GM12878 (cell line): Measurements from ENCODE around the gene FOXP1. TPM values are rescaled to one million over a fixed set of nuclear protein-coding genes. Genes with fewer than 3 reads are reported as not detected.

Source experiments
- ATAC-seq: fragments of 200-7000 bp; cut with Tn5 transposase; 3 replicates; pipeline ENCODE4 v1.9.1; 2020; ENCODE audit warnings: mild to moderate bottlenecking, moderate library complexity
- BruUV-seq: library from RNA; stranded (reverse); fragments of 400-500 nt; replicated peaks from 2 replicates; lab custom pipeline; 2021; lab: Mats Ljungman, UMichigan
- CTCF ChIA-PET: fragments of 300-600 bp; sonication (Branson Sonifier 250); formaldehyde crosslinking; extraction: SDS; loops from one replicate; lab custom pipeline; 2021; ENCODE audit warnings: inconsistent platforms; lab: Yijun Ruan, JAX
- POLR2A ChIA-PET: fragments of 350-600 bp; formaldehyde crosslinking; extraction: SDS; loops from one replicate; lab custom pipeline; 2021; ENCODE audit warnings: inconsistent platforms; lab: Charles Lee
- RAD21 ChIA-PET: fragments of 300-600 bp; sonication (Branson Sonifier 250); formaldehyde crosslinking; loops from one replicate; lab custom pipeline; 2023; ENCODE audit warnings: antibody characterized with exemption; ENCODE audit not compliant: unreplicated experiment; lab: Charles Lee
- SMC1A ChIA-PET: fragments of 300-600 bp; sonication (Branson Sonifier 250); formaldehyde crosslinking; loops from one replicate; lab custom pipeline; 2023; ENCODE audit not compliant: unreplicated experiment, uncharacterized antibody; lab: Charles Lee
- DNase-seq: peaks from one replicate; pipeline ENCODE4 v3.0.0-alpha.2; 2011; ENCODE audit warnings: low read depth, low spot score
- FAIRE-seq: peaks from 3 replicates; lab custom pipeline; 2011; peaks lifted over from hg19 to GRCh38; lab: Jason Lieb, UNC
- H2AFZ ChIP-seq: 2 replicates; pipeline ENCODE4 v1.6.0; 2011; ENCODE audit warnings: low read depth, low read length, control low read depth; ENCODE audit not compliant: control insufficient read depth
- H3K27ac ChIP-seq: 2 replicates; pipeline ENCODE4 v1.5.1; 2011; ENCODE audit warnings: control low read depth; ENCODE audit not compliant: control insufficient read depth, insufficient read depth
- H3K27me3 ChIP-seq, 2 experiments: replicated peaks in 1 of 2; 2 replicates each; pipeline versions ENCODE4 v1.6.0 to v1.6.1; 2011; ENCODE audit warnings: low read length in 1 of 2; ENCODE audit not compliant: control insufficient read depth in 2 of 2, insufficient read depth in 2 of 2
- H3K36me3 ChIP-seq, 2 experiments: 2 replicates each; pipeline ENCODE4 v1.5.1; 2011; ENCODE audit warnings: low read length in 1 of 2; ENCODE audit not compliant: control insufficient read depth in 2 of 2, insufficient read depth in 2 of 2
- H3K4me1 ChIP-seq: 2 replicates; pipeline ENCODE4 v1.6.1; 2011; ENCODE audit warnings: mild to moderate bottlenecking, low read length, moderate library complexity, mixed read lengths; ENCODE audit not compliant: control insufficient read depth, insufficient read depth
- H3K4me2 ChIP-seq: 2 replicates; pipeline ENCODE4 v1.6.0; 2011; ENCODE audit warnings: control low read depth; ENCODE audit not compliant: control insufficient read depth, insufficient read depth
- H3K4me3 ChIP-seq: fragments of 200-600 bp; sonication (generic); 2 replicates; pipeline ENCODE4 v1.5.1; 2016
- H3K79me2 ChIP-seq: 2 replicates; pipeline ENCODE4 v1.6.0; 2011; ENCODE audit warnings: low read length; ENCODE audit not compliant: control insufficient read depth, insufficient read depth
- H3K9ac ChIP-seq: 2 replicates; pipeline ENCODE4 v1.8.0; 2011; ENCODE audit warnings: low read length, control low read depth, mixed read lengths; ENCODE audit not compliant: control insufficient read depth, insufficient read depth
- H3K9me3 ChIP-seq: replicated peaks from 3 replicates; pipeline ENCODE4 v1.5.1; 2011; ENCODE audit warnings: mild to moderate bottlenecking, low read length; ENCODE audit not compliant: control insufficient read depth, insufficient read depth
- H4K20me1 ChIP-seq: 2 replicates; pipeline ENCODE4 v1.6.0; 2011; ENCODE audit not compliant: control insufficient read depth, insufficient read depth
- BCL3 ChIP-seq: IDR thresholded peaks from 2 replicates; pipeline ENCODE4 v1.6.1; 2011; ENCODE audit warnings: borderline replicate concordance, low read depth, mild to moderate bottlenecking, moderate library complexity, low read length; ENCODE audit not compliant: insufficient read depth, poor library complexity, severe bottlenecking
- BHLHE40 ChIP-seq, 2 experiments: fragments of 450-650 bp in 1 of 2; IDR thresholded peaks; 2 replicates each; pipeline ENCODE4 v1.6.1; 2011 to 2017; ENCODE audit warnings: low read depth in 2 of 2, borderline replicate concordance in 1 of 2, improper control_type of control experiment in 1 of 2, low read length in 1 of 2, mild to moderate bottlenecking in 1 of 2
- BRCA1 ChIP-seq: IDR thresholded peaks from 2 replicates; pipeline ENCODE4 v1.6.1; 2011; ENCODE audit warnings: low read depth, low read length, improper control_type of control experiment
- CHD2 ChIP-seq: IDR thresholded peaks from 2 replicates; pipeline ENCODE4 v1.6.1; 2011; ENCODE audit warnings: low read depth, low read length, improper control_type of control experiment, borderline replicate concordance
- EP300 ChIP-seq, 2 experiments: fragments of 150-350 bp in 1 of 2; IDR thresholded peaks; 2 replicates each; pipeline ENCODE4 v1.6.1; 2011 to 2012; ENCODE audit warnings: low read depth in 2 of 2, low read length in 2 of 2, borderline replicate concordance in 1 of 2, improper control_type of control experiment in 1 of 2, inconsistent platforms in 1 of 2; ENCODE audit not compliant: control insufficient read depth in 1 of 2
- NBN ChIP-seq: fragments of 450-650 bp; IDR thresholded peaks from 2 replicates; pipeline ENCODE4 v1.6.1; 2016
- NR2C2 ChIP-seq: IDR thresholded peaks from 2 replicates; pipeline ENCODE4 v1.6.1; 2011; ENCODE audit warnings: borderline replicate concordance, low read depth; ENCODE audit not compliant: control insufficient read depth, insufficient read length
- PAX5 ChIP-seq: IDR thresholded peaks from 2 replicates; pipeline ENCODE4 v1.6.1; 2011; ENCODE audit warnings: low read depth, low read length, borderline replicate concordance
- POLR2A ChIP-seq: IDR thresholded peaks from 2 replicates; pipeline ENCODE4 v1.6.1; 2011; ENCODE audit warnings: low read depth, mild to moderate bottlenecking, low read length
- RBBP5 ChIP-seq: fragments of 200-600 bp; sonication (generic); conservative IDR thresholded peaks from 2 replicates; pipeline ENCODE4 v1.6.1; 2016
- SIN3A ChIP-seq: IDR thresholded peaks from 2 replicates; pipeline ENCODE4 v1.6.1; 2012; ENCODE audit warnings: low read depth, low read length, improper control_type of control experiment
- SMAD1 ChIP-seq: fragments of 450-650 bp; IDR thresholded peaks from 2 replicates; pipeline ENCODE4 v1.6.1; 2018; ENCODE audit warnings: mild to moderate bottlenecking, low read depth; ENCODE audit not compliant: partially characterized antibody
- SP1 ChIP-seq: IDR thresholded peaks from one replicate; pipeline ENCODE4 v1.6.1; 2011; ENCODE audit warnings: low read depth, low read length
- TCF12 ChIP-seq: IDR thresholded peaks from 2 replicates; pipeline ENCODE4 v1.6.1; 2011; ENCODE audit warnings: low read depth, mild to moderate bottlenecking, low read length
- TCF3 ChIP-seq: IDR thresholded peaks from 2 replicates; pipeline ENCODE4 v1.6.1; 2012; ENCODE audit warnings: low read depth, mild to moderate bottlenecking, low read length, borderline replicate concordance; ENCODE audit not compliant: insufficient read depth
- WGBS: methylation state at CpG from one replicate; pipeline ENCODE4 v1.1.6; 2016; ENCODE audit warnings: low lambda C conversion rate; ENCODE audit not compliant: insufficient replicate concordance, insufficient coverage; ENCODE audit errors: missing lambda C conversion rate; 5-methylcytosine and 5-hydroxymethylcytosine counted together
- in situ Hi-C: fragments of 300-500 bp; cut with MboI; formaldehyde crosslinking; loops from 9 replicates; pipeline ENCODE4 v1.14.3; 2018; ENCODE audit warnings: mixed read lengths
- intact Hi-C: fragments of 100-400 bp; cut with micrococcal nuclease; formaldehyde crosslinking; loops from one replicate; pipeline ENCODE4 v1.14.2; 2022; ENCODE audit not compliant: unreplicated experiment
- polyA plus RNA-seq, 11 experiments: library from polyadenylated mRNA; depleted of rRNA in 4 of 11; unstranded in 6 of 11; stranded (reverse) in 5 of 11; fragments of >200 nt; fragmentation: Nextera tagmentation in 4 of 11; fragmentation: Illumina TruSeq in 1 of 11; extraction: Ambion mirVana in 4 of 11; extraction: Trizol in 1 of 11; gene quantifications; 1 replicate in 1 of 11; 2 replicates in 10 of 11; pipeline versions ENCODE4 v1.2.1 to v1.2.3, GENCODE V29; 2011 to 2016; ENCODE audit warnings: inconsistent platforms in 2 of 11, missing spikeins in 2 of 11, low read depth in 1 of 11
- total RNA-seq, 4 experiments: library from RNA; depleted of rRNA in 3 of 4; stranded (reverse); fragments of >200 nt in 3 of 4; fragmentation: Illumina TruSeq in 1 of 4; extraction: Trizol in 1 of 4; gene quantifications; 2 replicates each; pipeline versions ENCODE4 v1.2.1 to v1.2.3, GENCODE V29; 2013 to 2021
- TF ChIP-seq, protein P1 (sequence below): IDR thresholded peaks from 2 replicates; pipeline ENCODE4 v1.6.1; 2011; ENCODE audit warnings: mild to moderate bottlenecking, low read depth, low read length, moderate library complexity; ENCODE audit not compliant: insufficient replicate concordance

FOXP1 gene
- total and polyA plus RNA-seq, 10 of the 15 experiments (the other 5 are each of a cell fraction or from before 2014, with no cell fraction given): 0.05 to 1.6 (median 0.20) TPM; not detected in 1

DNA sequence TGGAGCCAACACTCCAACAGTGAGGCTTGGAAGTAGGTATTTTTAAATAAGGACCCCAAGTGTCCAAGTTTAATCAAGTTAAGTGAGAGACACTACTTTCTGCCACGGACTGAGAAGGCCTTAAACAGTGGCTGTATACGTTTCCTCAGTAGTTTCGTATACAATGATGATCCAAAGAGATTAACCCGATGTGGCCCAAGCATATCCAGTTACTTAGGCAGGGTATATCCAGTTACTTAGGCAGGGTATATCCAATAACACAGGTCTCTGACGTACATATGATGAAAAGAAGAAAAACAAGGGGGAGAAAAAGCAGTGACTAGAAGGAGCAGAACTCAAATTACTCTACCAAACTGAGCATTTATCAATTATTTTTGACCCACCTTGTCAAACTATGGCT, 591.4 kb downstream of the FOXP1 start:
- Histone ChIP-seq H3K27me3 (peaks cover 0 to 3% of the 10 kb centered on the region in 2 experiments; a peak in 1 of 4 replicates), H3K4me3 (no peak overlapping the region), H4K20me1 (no peaks in the 10 kb centered on the region), H3K36me3 (no peaks in the 10 kb centered on the region)
- BruUV-seq: no TSS peak
- ChIA-PET SMC1A (no interaction called here), POLR2A (no interaction called here)
- no peak for DNase-seq
- no peak for ATAC-seq
- no peak for FAIRE-seq
- TF ChIP-seq POLR2A (no peak), NBN (no peak), BHLHE40 (IDR thresholded peaks at IDR 0.05; ENCODE audit: borderline replicate concordance in 1 of 2, low read depth in 2 of 2, low read length in 1 of 2) (no peak), RBBP5 (no peak)
- TF ChIP-seq, protein P1, sequence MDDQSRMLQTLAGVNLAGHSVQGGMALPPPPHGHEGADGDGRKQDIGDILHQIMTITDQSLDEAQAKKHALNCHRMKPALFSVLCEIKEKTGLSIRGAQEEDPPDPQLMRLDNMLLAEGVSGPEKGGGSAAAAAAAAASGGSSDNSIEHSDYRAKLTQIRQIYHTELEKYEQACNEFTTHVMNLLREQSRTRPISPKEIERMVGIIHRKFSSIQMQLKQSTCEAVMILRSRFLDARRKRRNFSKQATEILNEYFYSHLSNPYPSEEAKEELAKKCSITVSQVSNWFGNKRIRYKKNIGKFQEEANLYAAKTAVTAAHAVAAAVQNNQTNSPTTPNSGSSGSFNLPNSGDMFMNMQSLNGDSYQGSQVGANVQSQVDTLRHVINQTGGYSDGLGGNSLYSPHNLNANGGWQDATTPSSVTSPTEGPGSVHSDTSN: no peak
- TF ChIP-seq, all 136 proteins: peak for 0
- Histone ChIP-seq H3K79me2 (no peaks in the 10 kb centered on the region), H3K9ac (no peak overlapping the region), H2AFZ (no peak overlapping the region), H3K9me3 (no peaks in the 10 kb centered on the region), H3K4me1 (no peaks in the 10 kb centered on the region), H3K4me2 (no peak overlapping the region), H3K27ac (no peak overlapping the region)
- 42% methylated on average over 5 of the region's 5 CpGs for WGBS
- intact Hi-C loops: no loop called here
- in situ Hi-C loops: no loop called here
- ChIA-PET RAD21 (no interaction called here), CTCF (no interaction called here)

DNA sequence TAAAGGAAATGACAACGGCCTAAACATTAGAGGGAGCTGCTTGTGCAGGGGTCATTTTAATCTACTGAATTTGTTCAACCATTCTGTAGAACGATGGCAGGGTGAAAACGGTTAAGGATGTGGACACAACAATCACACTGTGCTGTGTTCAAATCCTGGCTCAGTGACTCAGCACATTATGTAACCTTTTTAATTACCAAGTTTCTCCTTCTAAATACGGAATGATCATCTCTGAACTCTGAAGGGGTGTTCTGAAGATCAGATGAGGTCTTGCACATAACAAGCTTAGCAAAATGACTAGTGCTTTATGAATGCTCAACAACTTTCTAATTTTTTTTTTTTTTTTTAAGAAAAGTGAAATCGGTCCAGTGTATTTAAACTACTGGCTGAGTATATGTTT, 592.8 kb downstream of the FOXP1 start:
- H3K9ac ChIP-seq: no peak overlapping the region
- peaks cover 0 to 3% of the 10 kb centered on the region in 2 experiments; a peak in 1 of 4 replicates for H3K27me3 ChIP-seq
- 33% methylated on average over 4 of the region's 5 CpGs for WGBS
- no peaks in the 10 kb centered on the region for H3K4me1 ChIP-seq
- SMC1A ChIA-PET: no interaction called here
- BruUV-seq: no TSS peak
- H3K4me3 ChIP-seq: no peak overlapping the region
- RAD21 ChIA-PET: no interaction called here
- H3K9me3 ChIP-seq: no peaks in the 10 kb centered on the region
- H3K79me2 ChIP-seq: no peaks in the 10 kb centered on the region
- DNase-seq (no peak), ATAC-seq (no peak), FAIRE-seq (no peak)
- H3K4me2 ChIP-seq: no peak overlapping the region
- no peaks in the 10 kb centered on the region for H4K20me1 ChIP-seq
- no peak overlapping the region for H2AFZ ChIP-seq
- POLR2A ChIA-PET: no interaction called here
- intact Hi-C loops: no loop called here
- no peak overlapping the region for H3K27ac ChIP-seq
- CTCF ChIA-PET: no interaction called here
- H3K36me3 ChIP-seq: no peaks in the 10 kb centered on the region
- in situ Hi-C loops: no loop called here
- no peak for TF ChIP-seq SMAD1
- TF ChIP-seq SP1: no peak
- no peak for TF ChIP-seq PAX5
- no peak for TF ChIP-seq BRCA1
- TF ChIP-seq TCF3: no peak
- no peak for TF ChIP-seq SIN3A
- no peak for TF ChIP-seq BCL3
- no peak for TF ChIP-seq EP300 (IDR thresholded peaks at IDR 0.05; ENCODE audit: borderline replicate concordance in 1 of 2, control insufficient read depth in 1 of 2, low read depth in 2 of 2, low read length in 2 of 2)
- no peak for TF ChIP-seq CHD2
- TF ChIP-seq NR2C2: no peak
- TF ChIP-seq TCF12: no peak
